H1 (cell line): Measurements from ENCODE around the gene DIP2C.

ENCODE experiments used
- CTCF ChIP-seq, 3 experiments: IDR thresholded peaks; 1 replicate in 2 of 3; 2 replicates in 1 of 3; pipeline versions ENCODE4 v1.5.1 to v1.6.1; 2011; ENCODE audit warnings: low read length in 3 of 3, mild to moderate bottlenecking in 3 of 3, inconsistent platforms in 2 of 3, low read depth in 1 of 3, moderate library complexity in 1 of 3; ENCODE audit not compliant: insufficient read depth in 1 of 3; ENCODE audit errors: control extremely low read depth in 1 of 3
- EP300 ChIP-seq, 2 experiments: IDR thresholded peaks; 1 replicate in 1 of 2; 2 replicates in 1 of 2; pipeline ENCODE4 v1.6.1; 2011 to 2012; ENCODE audit warnings: low read depth in 2 of 2, low read length in 2 of 2, mild to moderate bottlenecking in 2 of 2, borderline replicate concordance in 1 of 2, inconsistent platforms in 1 of 2, moderate library complexity in 1 of 2
- RNF2 ChIP-seq: fragments of 200-900, 300-1000 bp; sonication (generic); IDR thresholded peaks from 2 replicates; pipeline ENCODE4 v1.7.1; 2016; ENCODE audit warnings: borderline replicate concordance, low read depth, mild to moderate bottlenecking, antibody characterized with exemption, low read length; ENCODE audit not compliant: poor library complexity, severe bottlenecking; ENCODE audit errors: missing control alignments
- TAF1 ChIP-seq: IDR thresholded peaks from 2 replicates; pipeline ENCODE4 v1.6.1; 2011; ENCODE audit warnings: mild to moderate bottlenecking, low read depth, low read length

DNA sequence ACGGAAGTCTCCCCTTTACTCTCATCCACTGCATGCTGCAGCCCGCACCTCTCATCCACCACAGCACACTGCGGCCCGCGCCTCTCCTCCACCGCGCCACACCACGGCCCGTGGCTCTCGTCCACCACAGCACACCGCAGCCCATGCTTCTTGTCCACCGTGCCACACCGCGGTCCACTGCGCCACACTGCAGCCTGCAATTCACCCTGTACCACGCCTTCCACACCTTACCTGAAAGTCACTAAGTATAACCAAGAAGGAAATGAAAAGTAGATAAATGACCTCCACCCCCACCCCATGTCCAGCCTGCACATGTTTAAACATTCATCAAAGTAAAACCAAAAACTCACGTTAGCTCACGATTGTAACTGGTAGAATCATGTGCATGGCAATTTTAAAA lies 176.1 kb downstream of the DIP2C start:
- no peak for TF ChIP-seq RNF2
- no peak for TF ChIP-seq CTCF (IDR thresholded peaks at IDR 0.05; ENCODE audit: control extremely low read depth in 1 of 3, insufficient read depth in 1 of 3, low read depth in 1 of 3, low read length in 3 of 3)
- TF ChIP-seq TAF1: no peak
- no peak for TF ChIP-seq EP300 (IDR thresholded peaks at IDR 0.05; ENCODE audit: borderline replicate concordance in 1 of 2, low read depth in 2 of 2, low read length in 2 of 2)
